Gastroesophageal sphincter (tissue), 4 donors: ENCODE data around the gene PCNT. TPM values are rescaled to one million over a fixed set of nuclear protein-coding genes. Genes with fewer than 3 reads are reported as not detected.

Experiments used
- ATAC-seq: fragments of 150-250 bp; one replicate; pipeline ENCODE4 v1.9.1; 2016; ENCODE audit warnings: mild to moderate bottlenecking, moderate library complexity
- H3K27ac ChIP-seq, 4 donors: fragments of 200-600 bp; sonication (generic) in 3 of 4; 1 replicate in 3 of 4; 2 replicates in 1 of 4; pipeline ENCODE4 v1.5.1; 2016 to 2019
- H3K27me3 ChIP-seq: fragments of 200-600 bp; sonication (generic); one replicate; pipeline ENCODE4 v1.5.1; 2019
- H3K36me3 ChIP-seq, 2 donors: fragments of 200-600 bp; sonication (generic); one replicate each; pipeline ENCODE4 v1.5.1; 2019; ENCODE audit warnings: control low read depth in 1 of 2
- H3K4me1 ChIP-seq, 3 donors: fragments of 200-600 bp; sonication (generic); 1 replicate in 2 of 3; 2 replicates in 1 of 3; pipeline ENCODE4 v1.5.1; 2016 to 2019; ENCODE audit warnings: control low read depth in 2 of 3
- H3K4me3 ChIP-seq, 2 donors: fragments of 200-600 bp; sonication (generic); one replicate each; pipeline ENCODE4 v1.5.1; 2019; ENCODE audit warnings: mild to moderate bottlenecking in 1 of 2, moderate library complexity in 1 of 2
- H3K9me3 ChIP-seq, 3 donors: fragments of 200-600 bp; sonication (generic); one replicate each; pipeline ENCODE4 v1.5.1; 2017 to 2019; ENCODE audit warnings: control low read depth in 2 of 3
- EP300 ChIP-seq: sonication (generic); formaldehyde crosslinking; IDR thresholded peaks from one replicate; pipeline ENCODE4 v1.6.1; 2017; ENCODE audit warnings: antibody characterized with exemption, mild to moderate bottlenecking
- POLR2A ChIP-seq, 2 donors: fragments of 450-650 bp; IDR thresholded peaks; one replicate each; pipeline ENCODE4 v1.6.1; 2017; ENCODE audit warnings: antibody characterized with exemption in 2 of 2, mild to moderate bottlenecking in 2 of 2, moderate library complexity in 1 of 2
- POLR2AphosphoS5 ChIP-seq: sonication (generic); formaldehyde crosslinking; IDR thresholded peaks from one replicate; pipeline ENCODE4 v1.6.1; 2017; ENCODE audit warnings: antibody characterized with exemption
- WGBS, 2 donors: methylation state at CpG; one replicate each; pipeline ENCODE4 v1.1.5; 2018; ENCODE audit warnings: low coverage in 1 of 2; 5-methylcytosine and 5-hydroxymethylcytosine counted together
- total RNA-seq, 4 donors: library from RNA; depleted of rRNA; stranded (reverse); fragments of >200 nt; gene quantifications; one replicate each; pipeline ENCODE4 v1.1.0, GENCODE V29; 2016
- TF ChIP-seq, protein P1 (sequence below), 4 experiments: fragments of 200-600 bp in 2 of 4; fragments of 450-650 bp in 2 of 4; sonication (generic) in 1 of 4; IDR thresholded peaks; one replicate each; pipeline ENCODE4 v1.5.1; 2017 to 2019; ENCODE audit warnings: antibody characterized with exemption in 4 of 4, mild to moderate bottlenecking in 2 of 4, moderate library complexity in 2 of 4

PCNT gene
- total RNA-seq, 4 donors from 2014 or later: 24.3 to 31.1 (median 27.3) TPM

DNA sequence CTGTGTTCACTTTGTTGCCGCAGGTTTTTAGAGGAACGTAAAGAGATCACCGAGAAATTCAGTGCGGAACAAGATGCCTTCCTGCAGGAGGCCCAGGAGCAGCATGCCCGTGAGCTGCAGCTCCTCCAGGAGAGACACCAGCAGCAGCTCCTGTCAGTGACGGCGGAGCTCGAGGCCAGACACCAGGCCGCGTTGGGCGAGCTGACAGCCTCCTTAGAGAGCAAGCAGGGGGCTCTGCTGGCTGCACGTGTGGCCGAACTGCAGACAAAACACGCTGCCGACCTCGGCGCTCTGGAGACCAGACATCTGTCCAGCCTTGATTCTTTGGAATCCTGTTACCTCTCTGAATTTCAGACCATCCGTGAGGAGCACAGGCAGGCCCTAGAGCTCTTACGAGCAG lies 42.6 kb downstream of the PCNT start:
- no peaks in the 10 kb centered on the region for H3K9me3 ChIP-seq
- no peaks in the 10 kb centered on the region for H3K4me1 ChIP-seq
- no peak overlapping the region for H3K4me3 ChIP-seq
- no peak overlapping the region for H3K27ac ChIP-seq
- 75 to 83% methylated on average over 2 to 6 of the region's 19 CpGs for WGBS, 2 donors
- H3K27me3 ChIP-seq: no peaks in the 10 kb centered on the region
- TF ChIP-seq POLR2A (IDR thresholded peaks at IDR 0.05): no peak
- TF ChIP-seq, protein P1, sequence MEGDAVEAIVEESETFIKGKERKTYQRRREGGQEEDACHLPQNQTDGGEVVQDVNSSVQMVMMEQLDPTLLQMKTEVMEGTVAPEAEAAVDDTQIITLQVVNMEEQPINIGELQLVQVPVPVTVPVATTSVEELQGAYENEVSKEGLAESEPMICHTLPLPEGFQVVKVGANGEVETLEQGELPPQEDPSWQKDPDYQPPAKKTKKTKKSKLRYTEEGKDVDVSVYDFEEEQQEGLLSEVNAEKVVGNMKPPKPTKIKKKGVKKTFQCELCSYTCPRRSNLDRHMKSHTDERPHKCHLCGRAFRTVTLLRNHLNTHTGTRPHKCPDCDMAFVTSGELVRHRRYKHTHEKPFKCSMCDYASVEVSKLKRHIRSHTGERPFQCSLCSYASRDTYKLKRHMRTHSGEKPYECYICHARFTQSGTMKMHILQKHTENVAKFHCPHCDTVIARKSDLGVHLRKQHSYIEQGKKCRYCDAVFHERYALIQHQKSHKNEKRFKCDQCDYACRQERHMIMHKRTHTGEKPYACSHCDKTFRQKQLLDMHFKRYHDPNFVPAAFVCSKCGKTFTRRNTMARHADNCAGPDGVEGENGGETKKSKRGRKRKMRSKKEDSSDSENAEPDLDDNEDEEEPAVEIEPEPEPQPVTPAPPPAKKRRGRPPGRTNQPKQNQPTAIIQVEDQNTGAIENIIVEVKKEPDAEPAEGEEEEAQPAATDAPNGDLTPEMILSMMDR (IDR thresholded peaks at IDR 0.05): no peak
- no peak for TF ChIP-seq POLR2AphosphoS5
- no peak for TF ChIP-seq EP300
- H3K36me3 ChIP-seq: peaks cover 0 to 89% of the 10 kb centered on the region in 2 donors
- no peak for ATAC-seq

DNA sequence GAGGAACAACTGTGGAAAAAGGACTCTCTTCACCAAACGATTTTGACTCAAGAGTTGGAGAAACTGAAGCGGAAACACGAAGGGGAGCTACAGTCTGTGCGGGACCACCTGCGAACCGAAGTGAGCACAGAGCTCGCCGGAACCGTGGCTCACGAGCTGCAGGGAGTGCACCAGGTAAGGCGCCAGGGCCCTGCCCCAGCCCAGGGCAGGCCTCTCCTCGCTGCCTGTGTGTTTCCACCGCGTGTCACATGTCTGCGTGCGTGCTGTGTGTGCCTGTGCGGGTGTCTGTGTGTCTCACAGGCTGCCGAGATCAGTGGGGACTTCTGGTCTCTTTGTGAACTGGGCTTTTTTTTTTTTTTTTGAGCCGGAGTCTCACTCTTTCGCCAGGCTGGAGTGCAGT lies 43.0 kb downstream of the PCNT start:
- H3K36me3 ChIP-seq: peaks cover 0 to 89% of the 10 kb centered on the region in 2 donors
- H3K4me1 ChIP-seq: no peaks in the 10 kb centered on the region
- H3K27ac ChIP-seq: no peak overlapping the region
- no peak overlapping the region for H3K4me3 ChIP-seq
- H3K27me3 ChIP-seq: no peaks in the 10 kb centered on the region
- ATAC-seq: no peak
- 91% methylated on average over 15 of the region's 20 CpGs; no CpG with 5 or more reads in 1 of the 2 donors for WGBS, 2 donors
- TF ChIP-seq EP300 (no peak), POLR2AphosphoS5 (no peak), POLR2A (IDR thresholded peaks at IDR 0.05) (no peak)
- TF ChIP-seq, protein P1 (IDR thresholded peaks at IDR 0.05): no peak
- no peaks in the 10 kb centered on the region for H3K9me3 ChIP-seq

DNA sequence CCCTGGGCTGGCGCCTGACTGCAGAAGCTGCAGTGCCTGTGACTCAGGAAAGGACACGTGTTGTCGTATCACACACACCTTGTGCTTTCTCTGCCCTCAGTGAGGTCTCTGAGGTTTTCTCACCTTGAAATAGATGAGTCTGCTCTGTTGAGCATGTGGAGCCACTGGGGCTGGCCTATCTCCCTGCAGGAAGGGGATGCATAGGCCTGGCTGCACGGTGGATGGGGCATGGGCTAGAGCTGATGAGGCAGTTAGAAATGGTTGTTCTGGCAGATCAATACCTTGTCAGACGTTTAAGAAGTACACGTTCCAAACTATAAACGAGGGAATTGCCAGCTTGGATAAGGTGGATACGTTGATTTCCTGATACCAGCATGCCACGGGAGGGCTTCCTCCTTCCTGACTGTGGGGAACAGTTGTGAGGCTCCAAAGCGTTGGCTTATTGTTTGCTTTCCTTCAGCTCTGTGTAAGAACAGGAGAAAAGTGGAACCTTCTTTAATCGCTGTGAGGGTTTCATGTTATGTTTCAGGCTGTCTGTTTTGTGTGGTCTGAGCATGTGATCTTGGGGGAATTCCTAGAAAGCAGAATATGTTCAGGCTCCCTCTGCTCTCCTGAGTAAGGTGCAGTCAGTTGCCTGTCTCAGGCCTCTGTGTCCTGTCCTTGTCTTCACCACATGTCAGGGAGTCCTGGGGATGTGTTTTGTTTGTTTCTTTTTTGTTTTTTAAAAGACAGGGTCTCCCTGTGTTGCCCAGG lies 44.8 kb downstream of the PCNT start:
- peaks cover 0 to 83% of the 10 kb centered on the region in 2 donors for H3K36me3 ChIP-seq
- no peak overlapping the region for H3K27ac ChIP-seq
- H3K4me1 ChIP-seq: no peaks in the 10 kb centered on the region
- ATAC-seq: no peak
- no peak for TF ChIP-seq POLR2A (IDR thresholded peaks at IDR 0.05)
- no peak for TF ChIP-seq POLR2AphosphoS5
- TF ChIP-seq, protein P1 (IDR thresholded peaks at IDR 0.05): no peak
- TF ChIP-seq EP300: no peak
- no peaks in the 10 kb centered on the region for H3K9me3 ChIP-seq
- 50 to 79% methylated on average over 3 to 11 of the region's 11 CpGs for WGBS, 2 donors
- H3K27me3 ChIP-seq: no peaks in the 10 kb centered on the region
- H3K4me3 ChIP-seq: no peak overlapping the region

GRCh38 chr21:46369520-46370235 lies 45.7 kb downstream of the PCNT start:
- Histone ChIP-seq H3K27me3 (no peaks in the 10 kb centered on the region), H3K27ac (no peak overlapping the region), H3K36me3 (peaks cover 0 to 77% of the 10 kb centered on the region in 2 donors), H3K4me1 (no peaks in the 10 kb centered on the region), H3K9me3 (no peaks in the 10 kb centered on the region), H3K4me3 (no peak overlapping the region)
- no peak for ATAC-seq
- 83 to 94% methylated on average over 6 to 16 of the region's 20 CpGs for WGBS, 2 donors
- no peak for TF ChIP-seq EP300
- TF ChIP-seq, protein P1 (IDR thresholded peaks at IDR 0.05): no peak
- TF ChIP-seq POLR2AphosphoS5: no peak
- TF ChIP-seq POLR2A (IDR thresholded peaks at IDR 0.05): no peak
